Measurements from ENCODE around the gene RNU4-1. TPM values are rescaled to one million over a fixed set of nuclear protein-coding genes. Genes with fewer than 3 reads are reported as not detected.
A peak's percentile ranks its signal among the peaks of the same experiment; 100 is the strongest.
"Not testable (repeated sequence)": the region's sequence is repeated elsewhere in the genome, so short reads cannot be mapped to it uniquely, and the experiment has no call there.

RNU4-1 gene
- total and polyA plus RNA-seq, 12 donors: 426 to 3,423 (median 1,870) TPM; not detected in 2

DNA sequence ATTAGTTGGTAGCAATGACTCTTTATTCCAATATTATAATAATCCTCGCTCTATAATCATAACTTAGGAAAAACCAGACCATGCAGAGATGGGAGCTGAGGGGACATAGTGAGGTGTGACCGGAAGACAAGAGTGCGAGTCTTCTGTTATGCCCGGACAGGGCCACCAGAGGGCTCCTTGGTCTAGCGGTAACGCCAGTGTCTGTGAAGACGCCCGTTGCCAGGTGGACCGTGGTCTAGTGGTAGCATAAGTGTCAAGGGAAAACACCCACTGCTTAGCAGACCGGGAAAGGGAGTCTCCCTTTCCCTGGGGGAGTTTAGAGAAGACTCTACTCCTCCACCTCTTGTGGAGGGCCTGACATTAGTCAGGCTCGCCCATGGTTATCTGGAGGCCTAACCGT is 42.4 kb upstream of the RNU4-1 start:
- 16 to 19% methylated on average over 12 of the region's 12 CpGs for WGBS, 2 donors
- H3K27ac ChIP-seq; H3K4me3 ChIP-seq; H3K27me3 ChIP-seq; ATAC-seq; intact Hi-C loops (cut with DNase I); H3K36me3 ChIP-seq; H3K4me1 ChIP-seq: not testable (repeated sequence)
- DNase-seq: peak; percentile 41 to 56
- TF ChIP-seq, protein P1, sequence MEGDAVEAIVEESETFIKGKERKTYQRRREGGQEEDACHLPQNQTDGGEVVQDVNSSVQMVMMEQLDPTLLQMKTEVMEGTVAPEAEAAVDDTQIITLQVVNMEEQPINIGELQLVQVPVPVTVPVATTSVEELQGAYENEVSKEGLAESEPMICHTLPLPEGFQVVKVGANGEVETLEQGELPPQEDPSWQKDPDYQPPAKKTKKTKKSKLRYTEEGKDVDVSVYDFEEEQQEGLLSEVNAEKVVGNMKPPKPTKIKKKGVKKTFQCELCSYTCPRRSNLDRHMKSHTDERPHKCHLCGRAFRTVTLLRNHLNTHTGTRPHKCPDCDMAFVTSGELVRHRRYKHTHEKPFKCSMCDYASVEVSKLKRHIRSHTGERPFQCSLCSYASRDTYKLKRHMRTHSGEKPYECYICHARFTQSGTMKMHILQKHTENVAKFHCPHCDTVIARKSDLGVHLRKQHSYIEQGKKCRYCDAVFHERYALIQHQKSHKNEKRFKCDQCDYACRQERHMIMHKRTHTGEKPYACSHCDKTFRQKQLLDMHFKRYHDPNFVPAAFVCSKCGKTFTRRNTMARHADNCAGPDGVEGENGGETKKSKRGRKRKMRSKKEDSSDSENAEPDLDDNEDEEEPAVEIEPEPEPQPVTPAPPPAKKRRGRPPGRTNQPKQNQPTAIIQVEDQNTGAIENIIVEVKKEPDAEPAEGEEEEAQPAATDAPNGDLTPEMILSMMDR (IDR thresholded peaks at IDR 0.05): peak; percentile 32 to 78 (median 64)
- peaks cover 0 to 26% (median 0%) of the 10 kb centered on the region in 11 donors for H3K9me3 ChIP-seq

DNA sequence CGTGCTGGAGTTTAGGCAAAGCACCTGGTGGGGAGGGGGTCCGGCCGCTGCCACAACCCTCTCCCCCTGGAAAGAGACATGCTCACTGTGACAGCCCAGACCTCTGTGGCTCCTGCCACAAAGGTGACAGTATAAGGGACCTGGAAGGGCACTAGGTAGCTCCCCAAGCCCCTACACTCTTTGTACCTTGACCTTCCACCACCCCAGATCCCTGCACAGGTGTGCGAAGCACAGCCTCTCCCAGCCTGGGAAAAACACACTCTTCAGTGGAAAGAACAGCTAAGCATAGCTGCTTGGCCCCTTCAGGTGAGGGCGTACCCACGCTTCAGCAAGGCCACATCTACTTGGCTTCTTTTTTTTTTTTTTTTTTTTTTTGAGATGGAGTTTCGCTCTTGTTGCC is 39.5 kb upstream of the RNU4-1 start:
- DNase-seq: no peak

DNA sequence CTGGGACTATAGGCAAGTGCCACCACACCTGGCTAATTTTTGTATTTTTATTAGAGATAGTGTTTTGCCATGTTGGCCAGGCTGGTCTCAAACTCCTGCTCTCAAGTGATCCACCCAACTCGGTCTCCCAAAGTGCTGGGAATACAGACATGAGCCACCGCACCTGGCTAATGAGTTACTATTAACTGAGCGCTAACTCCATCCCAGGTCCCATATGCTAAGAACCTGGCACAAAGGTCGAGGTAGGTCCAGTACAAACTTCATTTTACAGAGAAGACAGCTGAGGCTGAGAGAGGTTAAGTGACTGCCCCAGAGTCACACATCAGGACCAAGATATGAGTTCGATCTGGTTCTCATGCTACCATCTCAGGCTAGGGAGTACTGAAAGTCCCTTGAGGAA is 39.0 kb upstream of the RNU4-1 start:
- H3K27me3 ChIP-seq: peaks cover 0 to 5% (median 0%) of the 10 kb centered on the region in 7 donors
- no peaks in the 10 kb centered on the region for H3K36me3 ChIP-seq
- intact Hi-C loops (cut with DNase I): no loop called here
- DNase-seq (no peak), ATAC-seq (no peak)
- no peaks in the 10 kb centered on the region for H3K4me1 ChIP-seq
- TF ChIP-seq, protein P1 (IDR thresholded peaks at IDR 0.05): no peak
- H3K27ac ChIP-seq: no peak overlapping the region
- H3K4me3 ChIP-seq: no peak overlapping the region
- peaks cover 0 to 12% (median 0%) of the 10 kb centered on the region in 11 donors for H3K9me3 ChIP-seq
- WGBS, 2 donors: 81 to 83% methylated on average over 5 of the region's 5 CpGs

More for the DNA sequence above, 39.5 kb upstream of the RNU4-1 start:
- intact Hi-C loops (cut with DNase I): no loop called here
- WGBS, 2 donors: 85% methylated on average over 6 to 7 of the region's 7 CpGs
- Histone ChIP-seq H3K36me3 (no peaks in the 10 kb centered on the region), H3K4me1 (no peaks in the 10 kb centered on the region), H3K27me3 (peaks cover 0 to 5% (median 0%) of the 10 kb centered on the region in 7 donors), H3K27ac (no peak overlapping the region), H3K4me3 (no peak overlapping the region), H3K9me3 (peaks cover 0 to 17% (median 0%) of the 10 kb centered on the region in 11 donors)
- ATAC-seq: no peak
- TF ChIP-seq, protein P1 (IDR thresholded peaks at IDR 0.05): no peak

DNA sequence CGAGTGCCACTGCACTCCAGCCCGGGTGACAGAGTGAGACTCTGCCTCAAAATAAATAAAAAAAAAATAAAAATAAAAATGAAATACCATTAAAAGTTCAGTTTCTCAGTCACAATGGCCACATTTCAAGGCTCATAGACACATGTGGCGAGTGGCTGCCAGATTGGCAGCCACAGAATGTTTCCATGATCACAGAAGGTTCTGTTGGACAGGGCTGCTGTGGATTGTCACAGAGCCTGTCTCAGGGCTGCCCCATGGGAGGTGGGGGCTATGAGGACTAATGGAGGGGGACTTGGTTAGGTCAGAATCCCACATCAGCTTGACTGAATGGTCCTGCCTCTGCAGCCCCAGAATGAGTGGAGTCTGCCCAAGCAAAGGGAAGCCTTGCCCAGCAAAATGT is 38.4 kb upstream of the RNU4-1 start:
- WGBS, 2 donors: 49 to 50% methylated on average over 3 of the region's 3 CpGs
- Histone ChIP-seq H3K4me3 (no peak overlapping the region), H3K9me3 (peaks cover 0 to 6% (median 0%) of the 10 kb centered on the region in 11 donors), H3K27ac (no peak overlapping the region), H3K27me3 (peaks cover 0 to 5% (median 0%) of the 10 kb centered on the region in 7 donors), H3K4me1 (no peaks in the 10 kb centered on the region), H3K36me3 (no peaks in the 10 kb centered on the region)
- ATAC-seq (no peak), DNase-seq (no peak)
- intact Hi-C loops (cut with DNase I): no loop called here
- TF ChIP-seq, protein P1 (IDR thresholded peaks at IDR 0.05): no peak
